ENCODE data around the gene PKNOX1. TPM values are rescaled to one million over a fixed set of nuclear protein-coding genes. Genes with fewer than 3 reads are reported as not detected.

The PKNOX1 gene
- total and polyA plus RNA-seq, 2 experiments from 2014 or later, result 8.1 to 10.5 TPM

- TF ChIP-seq CTCF (IDR thresholded peaks at IDR 0.05; ENCODE audit: low read depth, low read length), result no peak
- Histone ChIP-seq H3K4me1 (ENCODE audit: low read depth) (peaks cover 8% of the 10 kb centered on the region), H3K4me3 (no peak overlapping the region), H3K9me3 (ENCODE audit: low read depth) (peaks cover 3% of the 10 kb centered on the region), H3K27ac (peak overlapping the region; percentile 20), H3K36me3 (no peaks in the 10 kb centered on the region), H3K27me3 (no peaks in the 10 kb centered on the region)
- no peak for DNase-seq (ENCODE audit: low read depth in 1 of 2, low spot score in 1 of 2)
These were observed 6.2 kb downstream of the PKNOX1 start for GRCh38 chr21:42980312-42981213.

GRCh38 chr21:42981214-42981523 lies 6.8 kb downstream of the PKNOX1 start:
- no peaks in the 10 kb centered on the region for H3K36me3 ChIP-seq
- H3K4me3 ChIP-seq, result no peak overlapping the region
- H3K4me1 ChIP-seq (ENCODE audit: low read depth), result peaks cover 4% of the 10 kb centered on the region
- no peak for TF ChIP-seq CTCF (IDR thresholded peaks at IDR 0.05; ENCODE audit: low read depth, low read length)
- H3K27me3 ChIP-seq, result no peaks in the 10 kb centered on the region
- peak overlapping the region; percentile 20 for H3K27ac ChIP-seq
- DNase-seq (ENCODE audit: low read depth in 1 of 2, low spot score in 1 of 2), result no peak
- H3K9me3 ChIP-seq (ENCODE audit: low read depth), result peaks cover 3% of the 10 kb centered on the region

- peak overlapping the region; percentile 22 for H3K27ac ChIP-seq
These were observed 7.5 kb downstream of the PKNOX1 start for GRCh38 chr21:42981862-42982261.

GRCh38 chr21:42983103-42983502 lies 8.7 kb downstream of the PKNOX1 start:
- Histone ChIP-seq H3K4me1 (ENCODE audit: low read depth) (no peaks in the 10 kb centered on the region), H3K4me3 (no peak overlapping the region), H3K27me3 (no peaks in the 10 kb centered on the region), H3K27ac (no peak overlapping the region), H3K36me3 (no peaks in the 10 kb centered on the region), H3K9me3 (ENCODE audit: low read depth) (no peaks in the 10 kb centered on the region)
- TF ChIP-seq CTCF (IDR thresholded peaks at IDR 0.05; ENCODE audit: low read depth, low read length), result no peak
- DNase-seq (ENCODE audit: low read depth in 1 of 2, low spot score in 1 of 2), result no peak

More at GRCh38 chr21:42981862-42982261, 7.5 kb downstream of the PKNOX1 start:
- H3K9me3 ChIP-seq (ENCODE audit: low read depth), result peaks cover 2% of the 10 kb centered on the region
- H3K36me3 ChIP-seq, result no peaks in the 10 kb centered on the region
- TF ChIP-seq CTCF (IDR thresholded peaks at IDR 0.05; ENCODE audit: low read depth, low read length), result no peak
- no peaks in the 10 kb centered on the region for H3K27me3 ChIP-seq
- no peak overlapping the region for H3K4me3 ChIP-seq
- H3K4me1 ChIP-seq (ENCODE audit: low read depth), result no peaks in the 10 kb centered on the region
- DNase-seq (ENCODE audit: low read depth in 1 of 2, low spot score in 1 of 2), result no peak

GRCh38 chr21:42983869-42984268 lies 9.5 kb downstream of the PKNOX1 start:
- no peaks in the 10 kb centered on the region for H3K9me3 ChIP-seq (ENCODE audit: low read depth)
- H3K4me3 ChIP-seq, result no peak overlapping the region
- no peaks in the 10 kb centered on the region for H3K36me3 ChIP-seq
- DNase-seq (ENCODE audit: low read depth in 1 of 2, low spot score in 1 of 2), result no peak
- H3K27ac ChIP-seq, result no peak overlapping the region
- no peaks in the 10 kb centered on the region for H3K27me3 ChIP-seq
- H3K4me1 ChIP-seq (ENCODE audit: low read depth), result no peaks in the 10 kb centered on the region
- no peak for TF ChIP-seq CTCF (IDR thresholded peaks at IDR 0.05; ENCODE audit: low read depth, low read length)
